PC-3 (cell line): ENCODE results near the gene CACNA1C. TPM values are rescaled to one million over a fixed set of nuclear protein-coding genes. Genes with fewer than 3 reads are reported as not detected.

Experiments
- ATAC-seq: fragments of 200-7000 bp; cut with Tn5 transposase; 2 replicates; pipeline ENCODE4 v1.9.1; 2020; ENCODE audit warnings: mild to moderate bottlenecking, moderate library complexity
- BruUV-seq: library from RNA; stranded (reverse); fragments of 400-500 nt; replicated peaks from 2 replicates; lab custom pipeline; 2021; lab: Mats Ljungman, UMichigan
- CTCF ChIA-PET: fragments of 300-600 bp; sonication (Branson Sonifier 250); formaldehyde crosslinking; loops from one replicate; lab custom pipeline; 2022; ENCODE audit warnings: antibody characterized with exemption; lab: Charles Lee
- POLR2A ChIA-PET: fragments of 300-600 bp; sonication (Branson Sonifier 250); formaldehyde crosslinking; loops from one replicate; lab custom pipeline; 2022; ENCODE audit warnings: antibody characterized with exemption; ENCODE audit not compliant: unreplicated experiment; lab: Charles Lee
- DNase-seq: peaks from one replicate; pipeline ENCODE4 v3.0.0-alpha.2; 2015
- H2AFZ ChIP-seq: fragments of 300-600 bp; sonication (generic); 2 replicates; pipeline ENCODE4 v1.6.0; 2016; ENCODE audit warnings: antibody characterized with exemption, low read length
- H3F3A ChIP-seq: fragments of 300-600 bp; sonication (generic); one replicate; pipeline ENCODE4 v1.6.0; 2017; ENCODE audit warnings: antibody characterized with exemption, low read length, control low read depth, mild to moderate bottlenecking; ENCODE audit not compliant: unreplicated experiment
- H3K27ac ChIP-seq: fragments of 300-600 bp; sonication (generic); 2 replicates; pipeline ENCODE4 v1.5.1; 2016; ENCODE audit warnings: mild to moderate bottlenecking, low read length
- H3K27me3 ChIP-seq: fragments of 300-600 bp; sonication (generic); 2 replicates; pipeline ENCODE4 v1.6.1; 2016; ENCODE audit warnings: low read length, mixed read lengths
- H3K36me3 ChIP-seq: fragments of 300-600 bp; sonication (generic); 2 replicates; pipeline ENCODE4 v1.6.1; 2016; ENCODE audit warnings: low read depth, mixed run types, low read length, mixed read lengths
- H3K4me1 ChIP-seq: fragments of 300-600 bp; sonication (generic); 2 replicates; pipeline ENCODE4 v1.5.1; 2016; ENCODE audit warnings: low read length; ENCODE audit not compliant: insufficient read depth
- H3K4me2 ChIP-seq: fragments of 300-600 bp; sonication (generic); 2 replicates; pipeline ENCODE4 v1.6.0; 2016; ENCODE audit warnings: low read length
- H3K4me3 ChIP-seq: fragments of 300-600 bp; sonication (generic); 2 replicates; pipeline ENCODE4 v1.5.1; 2016; ENCODE audit warnings: mild to moderate bottlenecking, low read length, mixed read lengths
- H3K79me2 ChIP-seq: fragments of 300-600 bp; sonication (generic); 2 replicates; pipeline ENCODE4 v1.6.1; 2017; ENCODE audit warnings: low read length, mixed read lengths
- H3K9ac ChIP-seq: fragments of 300-600 bp; sonication (generic); 2 replicates; pipeline ENCODE4 v1.6.0; 2016; ENCODE audit warnings: mild to moderate bottlenecking, low read length
- H3K9me2 ChIP-seq: fragments of 300-600 bp; sonication (generic); replicated peaks from 2 replicates; pipeline ENCODE4 v1.6.1; 2016; ENCODE audit warnings: mixed run types, low read length, mixed read lengths
- H3K9me3 ChIP-seq: fragments of 300-600 bp; sonication (generic); 2 replicates; pipeline ENCODE4 v1.6.1; 2016; ENCODE audit warnings: low read length, mixed read lengths
- H4K20me1 ChIP-seq: fragments of 300-600 bp; sonication (generic); 2 replicates; pipeline ENCODE4 v1.6.1; 2016; ENCODE audit warnings: low read length, mixed read lengths
- EZH2 ChIP-seq: fragments of 300-600 bp; sonication (generic); IDR thresholded peaks from one replicate; pipeline ENCODE4 v1.6.1; 2017; ENCODE audit warnings: antibody characterized with exemption, mild to moderate bottlenecking, low read length; ENCODE audit not compliant: unreplicated experiment
- EZH2phosphoT487 ChIP-seq: fragments of 300-600 bp; sonication (generic); IDR thresholded peaks from 2 replicates; pipeline ENCODE4 v1.6.1; 2018; ENCODE audit warnings: mild to moderate bottlenecking, antibody characterized with exemption, low read length, borderline replicate concordance
- intact Hi-C: fragments of 100-400 bp; cut with micrococcal nuclease; formaldehyde crosslinking; loops from 2 replicates; pipeline ENCODE4 v1.9.0; 2023
- total RNA-seq: library from RNA; depleted of rRNA; stranded (reverse); fragments of >200 nt; gene quantifications from 2 replicates; pipeline ENCODE4 v1.2.3, GENCODE V29; 2014
- TF ChIP-seq, protein P1 (sequence below): fragments of 300-600 bp; sonication (generic); conservative IDR thresholded peaks from 2 replicates; pipeline ENCODE4 v1.5.1; 2017; ENCODE audit warnings: antibody characterized with exemption, low read depth, mild to moderate bottlenecking, low read length

Gene CACNA1C
- total RNA-seq, 1 experiment from 2014 or later, result not detected

DNA sequence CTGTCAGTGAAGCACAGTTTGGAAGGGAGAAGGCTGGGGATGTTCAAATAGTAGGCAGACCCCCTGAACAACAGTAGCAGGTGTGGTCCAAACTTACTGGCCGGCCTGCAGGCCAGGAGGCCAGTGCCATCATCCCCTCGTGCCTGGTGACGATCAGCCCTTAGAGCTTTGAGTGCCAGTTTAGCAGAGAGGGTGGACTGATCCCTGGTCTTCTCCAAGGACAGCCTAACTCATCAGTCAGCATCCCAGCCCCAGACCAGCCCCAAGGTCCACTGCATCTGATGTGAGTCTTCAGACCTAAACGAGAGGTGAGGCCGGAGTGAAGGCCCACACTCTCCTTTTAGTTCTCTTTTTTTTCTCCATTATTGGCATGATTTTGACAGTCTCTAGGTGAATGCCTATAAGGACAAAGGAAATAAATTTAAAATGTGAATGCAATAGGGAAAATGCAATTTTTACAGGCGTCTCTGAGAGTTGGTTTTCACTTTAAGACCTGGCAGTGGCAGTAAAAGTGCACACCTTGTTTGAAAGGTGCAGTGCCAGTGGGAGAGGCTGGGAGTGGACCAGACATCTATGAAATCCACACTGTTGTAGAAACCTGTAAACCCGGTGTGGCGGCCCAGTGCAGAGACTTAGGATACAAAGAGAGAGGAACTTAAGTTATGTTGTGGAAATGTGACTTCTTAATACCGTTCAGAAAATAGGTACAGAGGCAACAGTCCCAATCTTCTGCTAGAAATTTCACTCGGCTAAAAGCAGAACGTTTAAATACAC, 311.2 kb downstream of the CACNA1C start:
- ChIA-PET CTCF (no interaction called here), POLR2A (no interaction called here)
- TF ChIP-seq, protein P1, sequence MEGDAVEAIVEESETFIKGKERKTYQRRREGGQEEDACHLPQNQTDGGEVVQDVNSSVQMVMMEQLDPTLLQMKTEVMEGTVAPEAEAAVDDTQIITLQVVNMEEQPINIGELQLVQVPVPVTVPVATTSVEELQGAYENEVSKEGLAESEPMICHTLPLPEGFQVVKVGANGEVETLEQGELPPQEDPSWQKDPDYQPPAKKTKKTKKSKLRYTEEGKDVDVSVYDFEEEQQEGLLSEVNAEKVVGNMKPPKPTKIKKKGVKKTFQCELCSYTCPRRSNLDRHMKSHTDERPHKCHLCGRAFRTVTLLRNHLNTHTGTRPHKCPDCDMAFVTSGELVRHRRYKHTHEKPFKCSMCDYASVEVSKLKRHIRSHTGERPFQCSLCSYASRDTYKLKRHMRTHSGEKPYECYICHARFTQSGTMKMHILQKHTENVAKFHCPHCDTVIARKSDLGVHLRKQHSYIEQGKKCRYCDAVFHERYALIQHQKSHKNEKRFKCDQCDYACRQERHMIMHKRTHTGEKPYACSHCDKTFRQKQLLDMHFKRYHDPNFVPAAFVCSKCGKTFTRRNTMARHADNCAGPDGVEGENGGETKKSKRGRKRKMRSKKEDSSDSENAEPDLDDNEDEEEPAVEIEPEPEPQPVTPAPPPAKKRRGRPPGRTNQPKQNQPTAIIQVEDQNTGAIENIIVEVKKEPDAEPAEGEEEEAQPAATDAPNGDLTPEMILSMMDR, result no peak
- TF ChIP-seq EZH2 (no peak), EZH2phosphoT487 (no peak)
- no TSS peak for BruUV-seq
- ATAC-seq, result no peak
- H3K9ac ChIP-seq, result no peak overlapping the region
- intact Hi-C loops, result no loop called here
- no peak overlapping the region for H3K4me2 ChIP-seq
- H3K9me3 ChIP-seq, result no peaks in the 10 kb centered on the region
- H3K79me2 ChIP-seq, result no peaks in the 10 kb centered on the region
- no peak for DNase-seq
- no peaks in the 10 kb centered on the region for H3K36me3 ChIP-seq
- H3K27ac ChIP-seq, result no peak overlapping the region
- H3F3A ChIP-seq, result no peaks in the 10 kb centered on the region
- no peak overlapping the region for H3K4me3 ChIP-seq
- no peaks in the 10 kb centered on the region for H3K4me1 ChIP-seq
- no peaks in the 10 kb centered on the region for H4K20me1 ChIP-seq
- no peak overlapping the region for H2AFZ ChIP-seq
- H3K9me2 ChIP-seq, result no peaks in the 10 kb centered on the region
- H3K27me3 ChIP-seq, result peaks cover 20% of the 10 kb centered on the region

DNA sequence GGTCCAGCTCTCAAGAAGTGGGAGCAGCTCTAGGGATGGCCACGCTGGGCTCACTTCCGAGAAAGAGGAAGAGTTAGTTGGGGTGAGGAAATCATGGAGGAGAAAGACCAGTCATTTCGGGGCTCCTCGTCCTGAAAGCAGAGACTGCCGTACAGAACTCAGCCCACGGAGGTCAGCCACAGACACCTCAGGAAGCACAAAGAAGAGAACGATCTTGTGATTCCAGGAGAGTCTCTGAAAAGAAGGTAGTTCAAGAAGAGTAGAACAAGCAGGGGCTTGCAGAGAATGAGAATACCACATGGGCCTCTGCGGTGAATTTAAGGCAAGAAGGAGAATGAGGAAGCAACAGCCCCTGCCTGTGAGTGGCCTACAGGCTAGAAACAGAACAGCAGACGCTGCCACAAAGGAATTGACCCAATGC, 311.9 kb downstream of the CACNA1C start:
- Histone ChIP-seq H3K79me2 (no peaks in the 10 kb centered on the region), H3K27me3 (peaks cover 20% of the 10 kb centered on the region), H3K9me2 (no peaks in the 10 kb centered on the region), H3K4me1 (no peaks in the 10 kb centered on the region), H3K4me3 (no peak overlapping the region), H3K4me2 (no peak overlapping the region), H4K20me1 (no peaks in the 10 kb centered on the region), H3K36me3 (no peaks in the 10 kb centered on the region), H3K9me3 (no peaks in the 10 kb centered on the region), H3F3A (no peaks in the 10 kb centered on the region), H2AFZ (no peak overlapping the region), H3K9ac (no peak overlapping the region), H3K27ac (no peak overlapping the region)
- no peak for DNase-seq
- no peak for ATAC-seq
- POLR2A ChIA-PET, result no interaction called here
- CTCF ChIA-PET, result no interaction called here
- no TSS peak for BruUV-seq
- TF ChIP-seq EZH2 (no peak), EZH2phosphoT487 (no peak)
- TF ChIP-seq, protein P1, result no peak
- intact Hi-C loops, result no loop called here

DNA sequence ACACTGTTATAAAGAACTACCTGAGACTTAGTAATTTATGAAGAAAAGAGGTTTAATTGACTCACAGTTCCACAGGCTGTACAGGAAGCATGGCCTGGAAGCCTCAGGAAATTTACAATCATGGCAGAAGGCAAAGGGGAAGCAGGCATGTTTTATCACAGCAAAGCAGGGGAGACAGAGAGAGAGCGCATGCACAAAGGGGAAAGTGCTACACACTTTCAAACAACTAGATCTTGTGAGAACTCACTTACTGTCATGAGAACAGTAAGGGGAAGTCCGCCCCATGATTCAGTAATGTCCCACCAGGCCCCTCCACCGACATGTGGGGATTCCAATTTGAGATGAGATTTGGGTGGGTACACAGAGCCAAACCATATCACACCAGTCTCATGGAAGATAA, 313.9 kb downstream of the CACNA1C start:
- H3K79me2 ChIP-seq, result no peaks in the 10 kb centered on the region
- no peaks in the 10 kb centered on the region for H3F3A ChIP-seq
- ChIA-PET POLR2A (no interaction called here), CTCF (no interaction called here)
- H3K9me2 ChIP-seq, result no peaks in the 10 kb centered on the region
- H3K9ac ChIP-seq, result no peak overlapping the region
- no peaks in the 10 kb centered on the region for H3K36me3 ChIP-seq
- no peak overlapping the region for H2AFZ ChIP-seq
- no peak overlapping the region for H3K27ac ChIP-seq
- H3K9me3 ChIP-seq, result no peaks in the 10 kb centered on the region
- H3K4me2 ChIP-seq, result no peak overlapping the region
- intact Hi-C loops, result no loop called here
- no peaks in the 10 kb centered on the region for H3K4me1 ChIP-seq
- DNase-seq (no peak), ATAC-seq (no peak)
- TF ChIP-seq EZH2, result no peak
- TF ChIP-seq, protein P1, result no peak
- TF ChIP-seq EZH2phosphoT487, result no peak
- BruUV-seq, result no TSS peak
- H4K20me1 ChIP-seq, result no peaks in the 10 kb centered on the region
- H3K4me3 ChIP-seq, result no peak overlapping the region
- H3K27me3 ChIP-seq, result peaks cover 31% of the 10 kb centered on the region
